Measurements from ENCODE around the gene RASSF4.

RASSF4 gene

DNA sequence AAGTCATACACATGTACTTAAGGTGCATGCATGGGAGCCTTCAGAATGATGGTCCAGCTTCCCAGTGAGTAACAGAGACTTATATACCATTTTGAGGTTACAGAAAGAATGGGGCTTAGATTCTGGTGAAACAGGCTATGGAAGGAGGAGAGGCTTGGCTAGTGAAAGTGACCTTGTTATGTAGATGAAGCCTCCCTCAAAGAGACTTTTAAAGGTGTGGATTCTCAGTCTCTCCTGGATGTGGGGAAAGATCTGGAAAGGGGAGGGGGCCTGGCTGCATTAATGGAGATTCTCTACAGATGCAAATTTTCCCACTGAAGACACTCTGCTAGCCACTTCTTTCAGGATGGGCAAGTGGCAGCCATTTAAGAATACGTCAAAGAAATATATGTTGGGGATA is 5.5 kb downstream of the RASSF4 start:
- DNase-seq = no peak

DNA sequence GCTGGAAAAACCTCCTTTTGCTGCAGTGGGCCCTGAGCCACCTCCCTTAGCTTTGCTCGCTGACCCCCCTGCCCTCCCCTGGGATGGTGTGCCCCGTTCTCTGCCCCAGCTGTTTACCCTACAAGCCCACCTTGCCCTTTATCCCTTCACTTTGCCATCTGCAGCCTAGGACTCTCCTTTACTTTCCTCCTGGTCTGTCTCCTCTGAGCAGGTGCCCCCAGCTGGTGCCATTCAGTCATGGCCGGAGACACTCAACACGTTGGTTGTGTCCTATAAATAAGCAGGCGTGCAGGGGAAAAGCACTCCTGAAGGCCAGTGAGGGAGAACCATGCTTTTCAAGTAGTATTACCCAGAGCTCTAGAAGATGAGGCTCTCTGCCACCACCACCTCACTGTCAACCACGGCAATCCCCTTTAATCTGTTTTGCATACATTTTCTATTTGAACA is 6.1 kb downstream of the RASSF4 start:
- DNase-seq = no peak

DNA sequence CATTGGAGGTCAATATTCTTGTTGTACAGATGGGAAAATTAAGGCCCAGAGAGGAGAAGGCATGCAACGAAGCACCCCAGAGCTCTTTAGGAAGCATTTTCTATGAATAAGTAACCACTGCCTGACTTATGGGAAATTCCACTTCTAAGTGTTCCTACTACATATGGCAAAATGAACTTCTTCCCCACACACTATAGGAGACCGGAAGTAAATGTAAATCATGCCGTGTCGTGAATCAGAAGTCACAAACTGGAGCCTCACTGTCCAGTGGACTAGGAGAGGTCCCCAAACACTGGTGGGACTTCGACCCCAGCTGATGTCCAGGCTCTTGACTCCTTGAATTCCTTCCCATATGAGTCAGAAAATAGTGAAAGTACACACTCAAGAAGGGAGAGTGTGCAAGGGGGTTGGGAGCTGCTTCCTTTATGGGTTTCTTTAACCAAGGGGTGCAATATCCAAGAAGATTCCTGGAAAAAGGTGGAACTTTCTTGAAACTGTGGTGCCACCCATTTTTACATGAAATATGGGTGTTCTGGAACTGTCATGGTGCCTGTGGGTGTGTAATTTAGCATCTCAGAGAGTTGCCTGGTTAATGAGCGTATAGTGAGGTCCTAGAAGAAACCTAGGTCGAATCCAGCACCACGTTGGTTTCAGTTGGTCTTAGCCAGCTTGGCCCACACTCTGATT is 6.7 kb downstream of the RASSF4 start:
- DNase-seq = peak; percentile 28

DNA sequence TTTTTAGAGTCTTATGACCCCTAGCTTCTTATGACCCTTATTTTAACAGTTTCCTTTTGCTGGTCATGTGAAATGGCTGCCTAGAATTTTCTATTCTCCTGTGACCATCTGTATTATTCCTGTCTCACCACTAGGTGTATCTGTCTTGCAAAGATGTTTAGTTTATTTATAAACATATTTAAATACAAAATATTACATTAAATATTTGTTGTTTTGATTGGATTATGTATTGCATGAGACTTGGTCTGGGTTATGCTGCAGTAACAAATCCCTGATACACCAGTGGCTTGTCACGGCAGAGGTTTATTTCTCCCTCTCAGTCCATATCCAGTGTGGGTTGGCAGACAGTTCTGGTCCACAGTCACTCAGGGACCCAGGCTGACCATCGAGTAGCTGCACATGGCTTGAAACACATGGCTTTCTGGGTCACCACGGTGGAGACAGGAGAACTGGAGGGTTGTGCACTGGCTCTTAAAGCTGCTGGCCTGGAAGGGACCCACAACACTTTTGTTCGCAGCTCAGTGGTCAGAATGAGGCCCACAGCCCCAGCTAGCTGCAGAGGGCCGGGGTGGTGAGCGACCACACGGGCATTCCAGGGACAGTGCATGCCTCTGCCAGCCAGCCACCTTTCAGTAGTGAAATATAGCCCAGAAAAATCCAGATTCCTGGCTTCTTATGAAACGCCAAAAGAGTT is 7.4 kb downstream of the RASSF4 start:
- no peak for DNase-seq

DNA sequence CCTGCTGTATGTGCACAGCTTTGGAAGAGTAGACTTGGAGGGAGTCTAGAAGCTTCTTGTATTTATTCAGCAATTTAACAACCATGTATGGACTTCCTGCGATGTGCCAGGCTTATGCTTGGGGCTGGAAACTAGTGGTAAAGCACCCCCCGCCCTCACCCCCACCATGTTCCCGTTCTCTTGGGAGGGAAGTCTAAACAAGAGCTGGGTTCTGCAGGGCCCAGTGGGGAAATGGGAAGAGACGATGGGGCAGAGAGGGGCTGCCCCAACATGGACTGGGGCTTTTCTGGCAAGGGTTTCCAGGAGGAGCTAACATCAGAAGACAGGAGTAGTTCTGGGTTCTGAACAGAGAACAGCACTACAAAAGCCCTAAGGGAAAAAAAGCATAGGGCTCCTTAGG is 8.0 kb downstream of the RASSF4 start:
- DNase-seq = peak; percentile 75

DNA sequence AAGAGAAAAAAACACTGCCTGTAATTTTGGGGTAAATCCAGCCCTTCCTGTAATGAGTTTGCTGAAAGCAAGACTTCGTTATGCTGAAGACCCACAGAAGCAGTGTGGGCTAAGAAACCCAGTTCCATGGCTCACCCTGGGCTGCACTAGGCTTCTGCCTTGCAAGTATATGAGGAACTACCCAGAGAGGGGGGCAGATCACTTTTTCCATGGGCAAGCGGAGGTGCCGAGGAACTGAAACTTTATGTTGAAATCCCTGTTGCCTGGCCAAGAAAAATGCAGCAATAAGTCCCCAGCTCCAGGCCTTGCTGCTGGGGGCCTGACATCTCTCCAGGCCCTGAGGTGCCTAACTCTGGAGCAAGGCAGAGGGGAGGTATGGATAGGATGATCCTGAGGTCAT is 8.5 kb downstream of the RASSF4 start:
- peak; percentile 100 for DNase-seq

DNA sequence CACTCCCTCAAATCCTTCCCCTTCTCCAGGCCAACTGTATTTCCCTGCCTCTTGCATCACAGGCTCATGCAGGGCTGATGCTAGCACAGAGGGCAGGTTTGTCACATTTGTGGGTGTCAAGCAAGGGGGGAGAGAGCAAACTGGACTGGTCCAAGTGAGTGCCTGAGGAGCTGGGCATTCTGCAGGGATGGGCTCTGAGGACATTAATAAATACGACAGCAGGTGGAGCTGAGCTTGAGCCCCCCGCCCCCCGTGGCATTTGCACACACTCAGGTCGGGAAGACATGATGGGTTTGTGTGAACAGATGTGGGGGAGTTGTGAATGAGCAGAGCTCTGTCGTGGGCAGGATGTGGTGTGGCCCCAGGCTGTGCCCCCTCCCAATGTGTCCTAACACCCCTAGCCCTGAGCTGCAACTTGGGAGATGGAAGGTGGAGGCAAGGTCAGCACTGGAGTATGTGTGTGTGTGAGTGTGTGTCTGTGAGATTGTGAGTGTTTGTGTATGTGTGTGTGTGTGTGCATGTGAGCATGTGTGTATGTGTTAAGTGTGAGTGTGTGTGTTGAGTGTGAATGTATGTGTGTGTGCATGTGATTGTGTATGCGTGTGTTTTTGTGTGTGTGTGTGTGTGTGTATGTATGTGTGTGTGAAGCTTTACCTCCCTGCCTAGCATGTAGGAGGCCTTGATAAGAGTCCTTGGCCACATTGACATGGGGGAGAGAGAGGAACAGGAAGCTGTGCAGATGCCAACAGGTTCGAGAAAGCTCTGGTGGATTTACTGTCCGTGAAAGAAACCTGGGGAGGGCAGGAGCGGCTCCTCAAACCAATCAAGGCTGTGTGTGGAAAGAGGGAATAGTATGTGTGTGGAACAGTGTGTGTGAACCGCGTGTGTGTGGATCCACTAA is 9.1 kb downstream of the RASSF4 start:
- peak; percentile 81 for DNase-seq

DNA sequence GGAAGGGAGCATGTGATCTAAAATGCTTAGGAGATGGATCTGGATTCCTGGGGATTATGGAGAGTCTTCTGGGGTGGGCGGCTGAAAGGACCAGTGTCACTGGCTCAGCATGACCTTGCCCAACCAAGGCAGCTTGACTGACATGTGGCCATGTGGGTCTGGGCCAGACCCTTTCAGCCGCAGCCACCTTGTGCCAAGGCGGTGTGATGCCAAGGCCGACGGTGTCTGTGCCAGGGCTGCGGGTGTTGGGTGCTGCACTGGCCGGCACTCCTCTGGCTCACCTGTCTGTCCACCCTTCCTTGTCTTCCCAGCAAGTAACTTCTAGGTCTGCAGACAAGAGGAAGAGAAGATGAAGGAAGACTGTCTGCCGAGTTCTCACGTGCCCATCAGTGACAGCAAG is 10.3 kb downstream of the RASSF4 start:
- DNase-seq = no peak

DNA sequence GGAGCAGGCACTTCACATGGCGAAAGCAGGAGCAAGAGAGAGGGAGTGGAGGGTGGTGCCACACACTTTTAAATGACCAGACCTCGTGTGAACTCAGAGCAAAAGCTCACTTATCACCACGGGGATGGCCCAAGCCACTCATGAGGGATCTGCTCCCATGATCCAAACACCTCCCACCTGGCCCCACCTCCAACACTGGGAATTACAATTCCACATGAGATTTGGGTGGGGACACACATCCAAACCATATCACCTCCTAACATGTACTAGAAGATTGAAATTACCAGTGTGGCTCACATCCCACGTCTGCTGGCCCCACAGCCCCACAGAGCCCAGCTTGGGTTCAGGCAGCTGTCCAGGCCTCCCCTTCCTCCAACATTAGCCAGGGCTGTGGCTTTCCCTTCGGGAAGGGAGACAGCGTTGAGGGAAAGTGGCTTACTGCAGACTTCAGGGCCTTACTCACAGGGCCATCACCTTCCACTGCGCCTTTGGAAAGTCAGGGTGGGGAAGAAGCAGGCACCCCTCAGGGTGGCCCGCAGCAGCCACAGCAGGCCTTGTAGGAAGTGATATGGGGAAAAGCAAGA is 11.3 kb downstream of the RASSF4 start:
- no peak for DNase-seq

DNA sequence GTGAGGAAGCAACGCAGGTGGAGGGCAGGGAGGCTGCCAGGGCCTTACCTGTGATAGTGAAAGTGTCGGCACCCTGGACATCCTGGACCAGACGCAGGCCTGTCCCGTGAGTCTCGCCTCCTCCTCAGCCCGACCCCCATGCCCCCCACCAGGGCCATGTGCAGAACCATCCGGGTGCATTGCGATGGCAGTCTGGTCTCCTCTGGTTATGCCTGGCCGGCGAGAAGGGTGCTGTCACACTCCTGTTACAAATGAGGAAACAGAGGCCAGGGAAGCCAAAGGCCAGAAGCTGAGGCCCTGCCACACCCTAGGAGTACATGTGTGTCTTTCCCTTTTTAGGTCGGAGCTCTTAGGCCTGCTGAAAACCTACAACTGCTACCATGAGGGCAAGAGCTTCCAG is 11.8 kb downstream of the RASSF4 start:
- no peak for DNase-seq

DNA sequence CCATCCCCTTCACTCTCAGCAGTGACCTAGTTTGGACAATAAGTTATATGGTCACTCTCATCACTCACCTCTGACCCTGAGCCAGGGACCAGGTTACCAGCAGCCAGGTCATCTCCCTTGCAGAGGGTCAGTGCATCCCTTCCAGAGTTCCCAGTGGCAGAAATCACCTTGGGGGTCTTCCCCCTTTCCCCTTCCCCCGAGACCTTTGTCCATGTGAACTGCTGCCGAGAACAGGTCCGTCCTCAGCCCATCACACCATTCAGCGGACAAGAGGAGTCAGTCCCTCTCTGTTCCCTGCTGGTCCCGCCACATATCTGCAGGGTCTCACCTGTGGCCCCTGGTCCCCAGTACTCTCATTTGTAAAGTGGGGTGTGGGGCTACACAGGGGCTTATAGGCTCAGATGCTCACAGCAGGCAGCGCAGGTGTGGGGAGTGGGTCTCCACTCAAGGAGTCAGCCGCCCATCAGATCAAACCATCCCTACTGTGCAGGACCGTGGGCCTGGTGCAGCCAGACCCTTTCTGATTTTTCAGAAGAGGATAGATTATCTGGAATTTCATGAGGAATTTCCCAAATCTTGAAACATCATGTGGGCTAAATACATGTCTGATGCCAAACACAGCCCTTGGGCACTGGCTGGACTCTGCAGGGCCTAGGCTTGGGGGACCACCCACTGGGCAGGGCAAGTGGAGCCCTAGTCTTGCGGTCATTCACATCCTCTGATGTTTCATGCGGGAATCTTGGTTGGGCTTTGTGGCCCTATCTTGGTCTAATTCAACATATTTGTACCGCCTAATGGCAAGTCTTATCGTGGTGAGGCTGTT is 12.5 kb downstream of the RASSF4 start:
- no peak for DNase-seq

DNA sequence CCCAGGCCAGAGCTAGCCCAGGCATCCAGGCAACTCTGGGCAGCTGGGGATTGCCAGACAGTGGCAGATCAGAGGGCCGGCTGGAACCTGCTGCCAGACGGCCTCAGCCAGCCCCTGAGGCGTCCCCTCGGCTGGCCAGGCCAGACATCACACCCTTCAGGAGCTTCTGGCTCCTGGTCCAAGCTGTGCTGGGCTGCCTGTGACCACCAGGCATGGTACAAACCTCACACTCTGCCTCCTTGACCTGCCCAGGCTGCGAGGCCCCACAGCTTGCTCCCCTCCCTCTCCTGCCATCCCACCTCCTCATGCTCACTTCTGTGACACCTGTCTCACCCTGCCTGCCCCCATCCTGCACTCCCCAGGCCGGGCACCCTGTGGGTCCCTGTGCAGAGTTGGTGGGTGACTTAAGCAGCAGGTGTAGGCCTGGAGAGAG is 13.3 kb downstream of the RASSF4 start:
- no peak for DNase-seq

DNA sequence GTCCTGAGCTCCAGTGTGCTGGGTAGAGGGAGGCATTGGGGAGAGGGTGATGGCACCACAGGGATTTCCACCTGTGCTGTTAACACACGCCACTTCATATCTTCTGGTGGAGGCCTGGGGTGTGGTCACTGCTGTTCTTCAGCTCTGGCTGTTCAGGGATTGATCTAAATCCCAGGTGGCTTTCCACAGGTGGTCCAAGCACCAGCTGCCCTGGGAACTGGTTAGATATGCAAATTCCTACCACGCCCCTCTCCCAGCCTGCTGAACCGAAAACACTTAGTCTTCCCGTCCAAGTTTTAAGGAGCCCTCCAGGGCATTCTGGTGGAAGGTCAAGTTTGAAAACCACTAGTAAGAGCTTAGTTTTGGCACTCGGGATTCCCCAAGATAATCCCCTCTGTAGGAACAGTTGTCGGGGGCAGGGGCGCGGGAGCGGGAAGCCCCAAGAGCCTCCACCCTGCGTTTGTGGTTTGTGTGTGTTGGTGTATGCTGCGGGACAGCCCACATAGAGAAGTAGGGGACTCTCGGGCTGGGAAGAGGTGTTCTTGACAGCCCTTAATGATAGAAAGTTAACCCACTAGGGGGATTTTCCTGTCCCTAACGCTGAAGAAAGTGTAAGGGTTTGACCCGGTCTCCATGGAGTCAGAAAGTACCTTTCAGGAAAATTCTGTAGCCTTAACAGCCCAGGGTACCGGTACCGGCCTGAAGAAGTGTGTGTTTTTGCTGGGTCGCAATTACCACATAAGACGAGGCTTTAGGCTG is 13.9 kb downstream of the RASSF4 start:
- peak; percentile 46 for DNase-seq

DNA sequence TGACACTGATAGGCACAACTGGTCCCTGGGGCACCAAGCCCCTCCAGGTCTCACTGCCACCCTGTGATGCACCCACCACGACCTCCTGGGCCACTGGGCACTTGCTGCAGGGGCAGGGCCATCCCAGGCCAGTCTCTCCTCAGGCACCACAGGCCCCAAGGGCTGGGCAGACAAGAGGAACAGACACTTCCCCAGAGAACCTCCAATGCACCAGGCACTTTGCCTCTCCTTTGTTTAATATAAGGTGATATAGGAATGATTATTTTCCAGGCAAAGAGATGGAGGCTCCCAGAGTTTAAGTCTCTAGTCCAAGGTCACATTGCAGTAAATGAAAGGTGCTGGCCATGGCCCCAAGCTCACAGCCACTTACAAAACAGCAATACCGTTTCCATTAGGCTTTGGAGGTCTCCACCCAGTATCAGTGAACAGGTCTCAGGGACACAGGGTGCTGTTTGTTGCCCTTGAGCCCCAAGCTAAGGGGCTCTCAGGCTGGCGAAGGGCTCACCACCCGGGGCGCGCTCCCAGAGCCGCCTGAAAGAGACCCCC is 14.6 kb downstream of the RASSF4 start:
- DNase-seq = no peak

DNA sequence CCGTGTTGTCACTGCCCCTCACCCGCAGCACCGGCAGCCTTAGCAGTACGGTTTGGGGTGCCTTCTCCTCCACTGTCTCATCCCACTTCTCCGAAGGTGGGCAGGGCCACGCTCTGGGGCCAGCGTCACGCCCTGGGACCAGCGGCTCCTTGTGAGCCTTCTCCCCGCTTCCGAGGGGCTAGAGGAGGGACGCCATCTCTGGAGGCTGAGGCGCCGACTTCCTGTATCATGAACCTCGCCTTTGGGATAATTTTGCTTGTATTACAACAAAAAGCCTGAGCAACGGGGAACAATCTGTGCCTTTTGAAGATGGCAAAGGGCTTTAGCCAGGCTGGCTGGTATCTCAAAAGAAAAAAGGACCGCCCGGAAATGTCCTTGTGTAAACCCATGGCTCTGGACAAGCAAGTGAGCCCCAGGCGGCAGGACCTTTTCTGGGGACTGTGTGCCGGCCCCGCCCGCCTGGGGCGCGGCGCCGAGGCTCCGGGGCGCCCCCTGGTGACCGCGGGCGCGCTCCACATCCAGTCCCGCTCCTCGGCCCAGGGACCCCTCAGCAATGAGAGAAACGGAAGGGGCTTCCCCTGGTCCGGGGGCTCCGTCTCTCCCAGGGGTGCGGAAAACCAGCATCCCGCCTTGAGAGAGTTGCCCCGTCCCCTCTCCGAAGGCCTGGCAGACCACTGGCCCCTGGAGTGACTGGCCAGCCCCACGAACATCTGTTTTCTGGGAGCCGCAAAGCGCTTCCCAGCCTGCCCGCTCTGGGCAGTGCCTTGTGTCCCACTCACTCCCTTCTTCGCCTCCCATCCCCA is 15.2 kb downstream of the RASSF4 start:
- DNase-seq = peak; percentile 35

DNA sequence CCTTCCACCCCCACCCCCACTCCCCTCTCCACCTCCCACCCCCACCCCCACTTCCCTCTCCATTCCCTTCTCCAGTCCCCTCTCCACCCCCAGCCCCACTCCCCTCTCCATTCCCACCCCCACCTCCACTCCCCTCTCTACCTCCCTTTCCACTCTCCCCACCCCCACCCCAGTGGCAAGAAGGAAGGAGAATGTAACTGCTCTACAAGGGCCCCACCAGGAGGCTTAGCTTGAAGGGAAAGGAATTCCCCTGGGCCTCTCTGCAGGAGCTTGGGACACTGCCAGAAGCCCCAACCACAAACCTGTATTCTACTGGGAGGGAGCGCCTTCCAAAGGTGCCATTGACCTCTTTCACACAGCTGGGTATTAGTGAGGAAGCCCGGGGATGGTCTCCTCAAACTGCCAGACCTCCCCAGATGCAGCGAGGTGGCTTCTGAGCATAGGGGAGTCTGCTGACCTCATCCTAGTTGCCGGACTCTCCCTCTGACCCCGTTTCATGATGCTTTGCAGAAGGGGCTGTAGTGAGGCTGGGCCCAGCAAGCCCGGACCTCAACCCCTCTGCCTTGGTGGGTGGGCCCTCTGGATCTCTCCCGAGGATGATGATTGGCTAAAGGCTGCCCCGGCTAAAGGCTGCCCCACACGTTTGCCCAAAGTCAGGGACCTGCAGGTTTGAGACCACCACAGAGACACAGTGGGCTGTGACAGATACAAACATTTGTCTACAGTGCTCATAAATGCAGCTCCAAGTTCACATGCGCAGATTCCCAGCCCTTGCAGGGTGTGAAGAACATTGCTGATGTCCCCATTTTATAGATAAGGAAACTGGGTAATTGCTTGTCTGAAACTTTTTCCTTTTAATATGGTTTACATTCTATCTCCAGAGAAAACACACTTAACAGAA is 16.1 kb downstream of the RASSF4 start:
- DNase-seq = no peak

DNA sequence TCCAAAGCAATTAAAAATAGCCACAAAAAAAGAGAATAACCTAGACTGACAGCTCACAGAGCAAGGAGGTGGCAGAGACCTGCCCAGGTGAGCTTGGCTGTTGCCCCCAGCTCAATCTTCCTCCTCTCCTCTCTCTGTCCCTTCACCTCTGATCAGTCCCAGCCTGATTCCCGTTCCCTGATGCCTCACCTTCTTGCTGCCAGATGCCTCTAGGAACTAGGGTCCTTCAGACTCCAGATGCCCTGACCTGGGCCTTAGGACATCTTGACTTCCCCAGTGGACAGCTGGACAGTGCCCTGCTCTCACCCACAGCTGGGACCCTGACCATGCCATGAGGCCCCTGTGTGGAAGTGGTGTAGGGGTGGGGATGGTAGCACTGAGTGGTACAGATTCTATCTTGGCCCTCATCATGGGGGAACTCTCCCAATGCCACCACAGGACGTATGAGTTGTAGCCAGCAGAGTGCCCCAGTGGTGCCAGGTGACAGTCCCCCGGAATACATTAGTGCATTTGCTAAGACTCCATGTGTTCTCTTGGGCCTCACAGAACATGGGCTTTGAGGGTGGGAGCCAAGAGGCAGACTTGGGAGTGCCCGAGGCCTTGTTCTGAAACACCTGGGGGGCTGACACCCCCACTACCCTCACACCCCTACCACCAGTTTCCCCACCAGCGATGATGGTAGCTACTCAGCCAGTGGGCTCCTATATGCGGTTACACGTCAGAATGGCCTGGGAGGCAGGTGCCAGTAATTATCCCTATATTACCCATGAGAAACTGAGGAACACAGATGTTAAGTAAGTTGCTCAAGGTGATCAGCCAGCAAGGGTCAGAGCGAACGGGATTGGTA is 17.0 kb downstream of the RASSF4 start:
- no peak for DNase-seq
